ENCODE data around the gene GBE1. TPM values are rescaled to one million over a fixed set of nuclear protein-coding genes. Genes with fewer than 3 reads are reported as not detected.

GBE1 gene
- total RNA-seq, 2 donors from 2014 or later, result 8.4 to 12.3 TPM

DNA sequence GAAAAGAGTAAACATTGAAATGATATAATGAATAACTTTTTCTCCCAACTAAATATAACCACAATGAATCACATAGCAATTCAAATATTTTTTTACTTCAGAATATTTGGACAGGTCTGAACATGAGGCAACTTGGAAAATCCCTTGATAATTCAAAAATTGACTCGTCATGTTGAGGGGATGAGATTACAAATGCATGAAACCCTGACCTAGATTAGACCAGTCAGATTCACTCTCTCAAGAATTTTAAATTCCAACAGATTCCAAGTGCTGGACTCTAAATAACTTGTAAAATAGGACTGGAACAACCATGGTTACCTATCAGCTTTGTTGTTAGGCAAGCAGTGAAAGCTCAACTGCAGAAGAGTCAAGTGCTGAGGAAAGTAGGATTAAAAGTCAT lies 317.5 kb downstream of the GBE1 start:
- H3K4me3 ChIP-seq (ENCODE audit: low read length), result no peak overlapping the region
- H3K36me3 Mint-ChIP-seq (ENCODE audit: low read depth), result no peaks in the 10 kb centered on the region
- WGBS, 2 experiments (ENCODE audit: insufficient coverage in 1 of 2, insufficient read length in 1 of 2), result 92% methylated on average over 1 of the region's 1 CpG; no CpG with 5 or more reads in 1 of the 2 experiments
- TF ChIP-seq, protein P1, sequence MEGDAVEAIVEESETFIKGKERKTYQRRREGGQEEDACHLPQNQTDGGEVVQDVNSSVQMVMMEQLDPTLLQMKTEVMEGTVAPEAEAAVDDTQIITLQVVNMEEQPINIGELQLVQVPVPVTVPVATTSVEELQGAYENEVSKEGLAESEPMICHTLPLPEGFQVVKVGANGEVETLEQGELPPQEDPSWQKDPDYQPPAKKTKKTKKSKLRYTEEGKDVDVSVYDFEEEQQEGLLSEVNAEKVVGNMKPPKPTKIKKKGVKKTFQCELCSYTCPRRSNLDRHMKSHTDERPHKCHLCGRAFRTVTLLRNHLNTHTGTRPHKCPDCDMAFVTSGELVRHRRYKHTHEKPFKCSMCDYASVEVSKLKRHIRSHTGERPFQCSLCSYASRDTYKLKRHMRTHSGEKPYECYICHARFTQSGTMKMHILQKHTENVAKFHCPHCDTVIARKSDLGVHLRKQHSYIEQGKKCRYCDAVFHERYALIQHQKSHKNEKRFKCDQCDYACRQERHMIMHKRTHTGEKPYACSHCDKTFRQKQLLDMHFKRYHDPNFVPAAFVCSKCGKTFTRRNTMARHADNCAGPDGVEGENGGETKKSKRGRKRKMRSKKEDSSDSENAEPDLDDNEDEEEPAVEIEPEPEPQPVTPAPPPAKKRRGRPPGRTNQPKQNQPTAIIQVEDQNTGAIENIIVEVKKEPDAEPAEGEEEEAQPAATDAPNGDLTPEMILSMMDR (conservative IDR thresholded peaks at IDR 0.05), result no peak
- DNase-seq, result no peak
- no peaks in the 10 kb centered on the region for H3K27me3 ChIP-seq (ENCODE audit: control insufficient read depth, insufficient read depth, low read length, poor library complexity, severe bottlenecking)
- no peaks in the 10 kb centered on the region for H3K27me3 Mint-ChIP-seq (ENCODE audit: insufficient read depth)
- peaks cover 21% of the 10 kb centered on the region for H3K4me1 Mint-ChIP-seq
- no peak overlapping the region for H3K4me3 Mint-ChIP-seq
- no peaks in the 10 kb centered on the region for H3K36me3 ChIP-seq (ENCODE audit: control insufficient read depth, insufficient read depth, low read length)
- no peak overlapping the region for H3K9ac ChIP-seq (ENCODE audit: extremely low read depth, low read length, poor library complexity, severe bottlenecking)
- no peaks in the 10 kb centered on the region for H3K4me1 ChIP-seq (ENCODE audit: control insufficient read depth, insufficient read depth, low read length)
- H3K27ac ChIP-seq (ENCODE audit: low read depth, low read length), result no peak overlapping the region
- no peak overlapping the region for H3K27ac Mint-ChIP-seq
- no peaks in the 10 kb centered on the region for H3K9me3 ChIP-seq (ENCODE audit: control insufficient read depth, low read length)
- H3K9me3 Mint-ChIP-seq, result peaks cover 2% of the 10 kb centered on the region

DNA sequence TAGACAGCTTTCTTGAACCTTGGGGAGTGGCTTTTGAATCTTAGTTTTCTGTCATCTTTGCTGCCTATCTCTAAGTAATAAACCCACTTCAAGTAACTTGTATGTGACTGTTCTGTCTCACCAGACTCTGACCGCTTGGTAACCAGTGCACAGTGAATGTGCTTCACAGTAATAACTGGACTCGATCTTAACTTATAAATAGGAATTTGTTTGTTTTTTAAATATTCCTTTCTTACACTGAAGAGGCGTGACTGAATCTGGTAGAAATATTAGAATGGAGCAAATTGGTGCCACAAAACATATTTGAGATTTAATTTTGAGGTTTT lies 318.0 kb downstream of the GBE1 start:
- Mint-ChIP-seq H3K27me3 (ENCODE audit: insufficient read depth) (no peaks in the 10 kb centered on the region), H3K4me3 (no peak overlapping the region), H3K4me1 (peaks cover 22% of the 10 kb centered on the region), H3K36me3 (ENCODE audit: low read depth) (no peaks in the 10 kb centered on the region), H3K27ac (no peak overlapping the region), H3K9me3 (peaks cover 2% of the 10 kb centered on the region)
- no peak overlapping the region for H3K9ac ChIP-seq (ENCODE audit: extremely low read depth, low read length, poor library complexity, severe bottlenecking)
- TF ChIP-seq, protein P1 (conservative IDR thresholded peaks at IDR 0.05), result no peak
- 98 to 100% methylated on average over 2 to 3 of the region's 3 CpGs for WGBS, 2 experiments (ENCODE audit: insufficient coverage in 1 of 2, insufficient read length in 1 of 2)
- H3K27me3 ChIP-seq (ENCODE audit: control insufficient read depth, insufficient read depth, low read length, poor library complexity, severe bottlenecking), result no peaks in the 10 kb centered on the region
- no peak for DNase-seq
- no peaks in the 10 kb centered on the region for H3K9me3 ChIP-seq (ENCODE audit: control insufficient read depth, low read length)
- no peaks in the 10 kb centered on the region for H3K4me1 ChIP-seq (ENCODE audit: control insufficient read depth, insufficient read depth, low read length)
- H3K27ac ChIP-seq (ENCODE audit: low read depth, low read length), result no peak overlapping the region
- no peak overlapping the region for H3K4me3 ChIP-seq (ENCODE audit: low read length)
- no peaks in the 10 kb centered on the region for H3K36me3 ChIP-seq (ENCODE audit: control insufficient read depth, insufficient read depth, low read length)

DNA sequence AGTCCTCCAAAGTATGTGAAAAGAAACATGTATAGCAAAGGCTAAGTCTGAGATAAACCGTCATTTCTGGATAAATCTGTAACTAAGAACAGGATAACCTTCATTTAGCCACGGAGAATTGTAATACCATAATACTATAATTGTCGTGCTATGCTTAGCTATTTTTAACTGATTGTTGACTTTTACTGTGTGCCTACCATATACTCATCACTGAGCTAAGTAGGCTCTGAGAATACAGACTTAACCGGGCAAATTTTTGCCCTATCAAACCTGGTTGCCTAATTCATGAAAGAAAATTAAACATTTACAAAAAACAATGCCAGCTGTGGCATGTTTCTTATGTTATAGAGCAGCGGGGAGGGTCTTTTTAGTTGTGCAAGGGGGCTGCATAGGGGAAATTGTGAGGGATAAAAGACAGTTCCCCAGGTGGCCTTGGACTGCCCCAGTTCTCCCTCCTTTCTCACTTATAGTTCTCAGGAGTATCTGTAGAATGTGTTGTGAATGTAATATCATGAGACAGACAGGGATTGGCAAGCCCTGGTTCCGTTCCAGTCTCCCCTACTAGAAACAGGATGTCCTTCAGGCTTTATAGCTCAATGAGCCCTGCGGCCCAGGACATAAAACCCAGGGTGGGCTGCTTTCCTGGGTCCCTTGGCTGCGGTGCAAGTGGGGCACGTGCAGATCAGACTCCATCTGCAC lies 318.5 kb downstream of the GBE1 start:
- H3K27me3 ChIP-seq (ENCODE audit: control insufficient read depth, insufficient read depth, low read length, poor library complexity, severe bottlenecking), result no peaks in the 10 kb centered on the region
- H3K9me3 ChIP-seq (ENCODE audit: control insufficient read depth, low read length), result no peaks in the 10 kb centered on the region
- 93 to 96% methylated on average over 4 to 9 of the region's 9 CpGs for WGBS, 2 experiments (ENCODE audit: insufficient coverage in 1 of 2, insufficient read length in 1 of 2)
- Mint-ChIP-seq H3K4me3 (no peak overlapping the region), H3K4me1 (peaks cover 27% of the 10 kb centered on the region), H3K36me3 (ENCODE audit: low read depth) (no peaks in the 10 kb centered on the region), H3K27me3 (ENCODE audit: insufficient read depth) (no peaks in the 10 kb centered on the region), H3K27ac (no peak overlapping the region), H3K9me3 (peaks cover 2% of the 10 kb centered on the region)
- H3K36me3 ChIP-seq (ENCODE audit: control insufficient read depth, insufficient read depth, low read length), result no peaks in the 10 kb centered on the region
- no peaks in the 10 kb centered on the region for H3K4me1 ChIP-seq (ENCODE audit: control insufficient read depth, insufficient read depth, low read length)
- DNase-seq, result no peak
- TF ChIP-seq, protein P1 (conservative IDR thresholded peaks at IDR 0.05), result no peak
- no peak overlapping the region for H3K27ac ChIP-seq (ENCODE audit: low read depth, low read length)
- H3K9ac ChIP-seq (ENCODE audit: extremely low read depth, low read length, poor library complexity, severe bottlenecking), result no peak overlapping the region
- H3K4me3 ChIP-seq (ENCODE audit: low read length), result no peak overlapping the region

Measured in endodermal cell (in vitro differentiated cells).